Measurements from ENCODE around the gene ADCY5. TPM values are rescaled to one million over a fixed set of nuclear protein-coding genes. Genes with fewer than 3 reads are reported as not detected.

Gene ADCY5
- polyA plus RNA-seq, 2 of the 4 experiments (the other 2 are of a cell fraction), result 0.57 to 0.68 TPM

GRCh38 chr3:123444023-123444422, 4.9 kb downstream of the ADCY5 start:
- TF ChIP-seq NR3C1 (IDR thresholded peaks at IDR 0.05) (no peak), POLR2AphosphoS2 (conservative IDR thresholded peaks at IDR 0.05; ENCODE audit: low read length) (no peak), TP53 (CRISPR knock-in tag; IDR thresholded peaks at IDR 0.05) (no peak), MAFK (IDR thresholded peaks at IDR 0.05; ENCODE audit: partially characterized antibody) (no peak), RCOR1 (IDR thresholded peaks at IDR 0.05; ENCODE audit: low read depth, low read length) (no peak), PBX3 (IDR thresholded peaks at IDR 0.05) (no peak), EHF (CRISPR knock-in tag; IDR thresholded peaks at IDR 0.05) (no peak), FOSB (CRISPR knock-in tag; IDR thresholded peaks at IDR 0.05) (no peak), HES2 (IDR thresholded peaks at IDR 0.05) (no peak), SMC3 (IDR thresholded peaks at IDR 0.05) (no peak), HOXB13 (CRISPR knock-in tag; IDR thresholded peaks at IDR 0.05; ENCODE audit: low read depth) (no peak), CBX2 (IDR thresholded peaks at IDR 0.05; ENCODE audit: borderline replicate concordance, low read depth) (no peak), HOXA7 (CRISPR knock-in tag; IDR thresholded peaks at IDR 0.05) (no peak), CHD4 (IDR thresholded peaks at IDR 0.05; ENCODE audit: borderline replicate concordance) (no peak), KDM1A (IDR thresholded peaks at IDR 0.05; ENCODE audit: low read depth) (no peak), ZNF302 (CRISPR knock-in tag; IDR thresholded peaks at IDR 0.05) (no peak), HOXB5 (CRISPR knock-in tag; IDR thresholded peaks at IDR 0.05) (no peak), ZC3H11A (IDR thresholded peaks at IDR 0.05) (no peak), TFCP2L1 (CRISPR knock-in tag; IDR thresholded peaks at IDR 0.05) (no peak)
- Histone ChIP-seq H3K4me1 (peaks cover 4% of the 10 kb centered on the region; the same call in 1 of the 3 replicates), H3K4me3 (no peak overlapping the region), H3K9me3 (no peaks in the 10 kb centered on the region), H3K4me2 (no peak overlapping the region), H3K27ac (no peak overlapping the region)
- WGBS (ENCODE audit: missing lambda C conversion rate), result 36% methylated on average over 6 of the region's 6 CpGs
- DNase-seq (ENCODE audit: low read depth in 1 of 2, low spot score in 1 of 2) (no peak), FAIRE-seq (no peak), ATAC-seq (no peak)
- POLR2A ChIA-PET, result no interaction called here
- CTCF ChIA-PET, result interaction anchor here (1.1 kb wide), 2 partner anchors 45 to 46 kb away, joined by 3 to 6 read pairs; no protein-coding TSS in a partner anchor

GRCh38 chr3:123442908-123443307, 6.0 kb downstream of the ADCY5 start:
- 62% methylated on average over 7 of the region's 7 CpGs for WGBS (ENCODE audit: missing lambda C conversion rate)

More at GRCh38 chr3:123442908-123443307, 6.0 kb downstream of the ADCY5 start:
- Histone ChIP-seq H3K27ac (no peak overlapping the region), H3K4me2 (no peak overlapping the region), H3K9me3 (no peaks in the 10 kb centered on the region), H3K4me3 (no peak overlapping the region), H3K4me1 (no peaks in the 10 kb centered on the region)
- ChIA-PET POLR2A (no interaction called here), CTCF (interaction anchor here (1.1 kb wide), 2 partner anchors 46 to 47 kb away, joined by 3 to 6 read pairs; no protein-coding TSS in a partner anchor)
- FAIRE-seq, result no peak
- TF ChIP-seq E2F6 (IDR thresholded peaks at IDR 0.05; ENCODE audit: borderline replicate concordance, low read depth), result no peak
- no peak for TF ChIP-seq SREBF2 (IDR thresholded peaks at IDR 0.05)
- TF ChIP-seq RCOR1 (IDR thresholded peaks at IDR 0.05; ENCODE audit: low read depth, low read length), result no peak
- TF ChIP-seq HEYL (CRISPR knock-in tag; IDR thresholded peaks at IDR 0.05), result no peak
- TF ChIP-seq CEBPB (IDR thresholded peaks at IDR 0.05), result no peak
- no peak for TF ChIP-seq RNF2 (IDR thresholded peaks at IDR 0.05; ENCODE audit: borderline replicate concordance, low read depth)
- TF ChIP-seq HOXB13 (CRISPR knock-in tag; IDR thresholded peaks at IDR 0.05; ENCODE audit: low read depth), result no peak
- TF ChIP-seq ELK1 (IDR thresholded peaks at IDR 0.05; ENCODE audit: low read depth, low read length), result no peak
- no peak for TF ChIP-seq RARB (CRISPR knock-in tag; IDR thresholded peaks at IDR 0.05)
- no peak for TF ChIP-seq ZC3H11A (IDR thresholded peaks at IDR 0.05)
- TF ChIP-seq HOXB5 (CRISPR knock-in tag; IDR thresholded peaks at IDR 0.05), result no peak
- TF ChIP-seq BHLHE40 (IDR thresholded peaks at IDR 0.05; ENCODE audit: low read depth, low read length), result no peak
- no peak for TF ChIP-seq TFCP2L1 (CRISPR knock-in tag; IDR thresholded peaks at IDR 0.05)
- TF ChIP-seq FOXS1 (CRISPR knock-in tag; IDR thresholded peaks at IDR 0.05), result no peak
- TF ChIP-seq NFE2L2 (conservative IDR thresholded peaks at IDR 0.05; ENCODE audit: low read length), result no peak
- DNase-seq (ENCODE audit: low read depth in 1 of 2, low spot score in 1 of 2), result no peak
- ATAC-seq, result no peak

Measured in A549 (cell line).